GM18867 (cell line): ENCODE results near the gene ALDH1A2.
"Not testable (repeated sequence)": the region's sequence is repeated elsewhere in the genome, so short reads cannot be mapped to it uniquely, and the experiment has no call there.

Experiments used
- ATAC-seq: cut with Tn5 transposase; IDR thresholded peaks from one replicate; pipeline ENCODE4 v1.9.1; 2021; ENCODE audit warnings: mild to moderate bottlenecking, moderate library complexity; ENCODE audit not compliant: unreplicated experiment

Gene ALDH1A2

GRCh38 chr15:58043192-58043903, 22.2 kb downstream of the ALDH1A2 start:
- no peak for ATAC-seq

- ATAC-seq = no peak
These were observed 23.5 kb downstream of the ALDH1A2 start for GRCh38 chr15:58042006-58042405.

- no peak for ATAC-seq
These were observed 25.4 kb downstream of the ALDH1A2 start for GRCh38 chr15:58040150-58040549.

GRCh38 chr15:58039079-58040035, 26.2 kb downstream of the ALDH1A2 start:
- ATAC-seq = no peak

- ATAC-seq = no peak
These were observed 27.0 kb downstream of the ALDH1A2 start for GRCh38 chr15:58038426-58039078.

- ATAC-seq = no peak
These were observed 27.7 kb downstream of the ALDH1A2 start for GRCh38 chr15:58037723-58038301.

GRCh38 chr15:58036579-58036978, 28.9 kb downstream of the ALDH1A2 start:
- ATAC-seq = no peak

- not testable (repeated sequence) for ATAC-seq
These were observed 37.1 kb downstream of the ALDH1A2 start for GRCh38 chr15:58028392-58028791.

GRCh38 chr15:58026552-58026951, 39.0 kb downstream of the ALDH1A2 start:
- no peak for ATAC-seq

GRCh38 chr15:58026051-58026450, 39.5 kb downstream of the ALDH1A2 start:
- ATAC-seq = no peak

GRCh38 chr15:58021332-58022230, 43.9 kb downstream of the ALDH1A2 start:
- no peak for ATAC-seq

- no peak for ATAC-seq
These were observed 45.8 kb downstream of the ALDH1A2 start for GRCh38 chr15:58019503-58020376.

GRCh38 chr15:58017869-58018268, 47.6 kb downstream of the ALDH1A2 start:
- no peak for ATAC-seq

- ATAC-seq = no peak
These were observed 48.8 kb downstream of the ALDH1A2 start for GRCh38 chr15:58016581-58017175.

GRCh38 chr15:58015565-58015964, 49.9 kb downstream of the ALDH1A2 start:
- ATAC-seq = no peak

- no peak for ATAC-seq
These were observed 51.0 kb downstream of the ALDH1A2 start for GRCh38 chr15:58014470-58014869.

- no peak for ATAC-seq
These were observed 51.5 kb downstream of the ALDH1A2 start for GRCh38 chr15:58014040-58014439.

GRCh38 chr15:58010983-58011382, 54.5 kb downstream of the ALDH1A2 start:
- no peak for ATAC-seq

GRCh38 chr15:58003810-58004209, 61.7 kb downstream of the ALDH1A2 start:
- ATAC-seq = no peak
